SU-DHL-6 (cell line): Measurements from ENCODE around the gene CDKAL1.

Source experiments
- H2AFZ ChIP-seq: fragments of 200-600 bp; sonication (generic); 2 replicates; pipeline ENCODE4 v1.6.1; 2014; ENCODE audit warnings: low read depth, mild to moderate bottlenecking, moderate library complexity, mixed read lengths, antibody characterized with exemption, low read length; ENCODE audit not compliant: severe bottlenecking
- H3F3A ChIP-seq: fragments of 200-600 bp; shearing (Covaris generic); 2 replicates; pipeline ENCODE4 v1.6.0; 2016; ENCODE audit warnings: antibody characterized with exemption, mild to moderate bottlenecking; ENCODE audit not compliant: insufficient read depth
- H3K27ac ChIP-seq: fragments of 200-600 bp; sonication (generic); 2 replicates; pipeline ENCODE4 v1.5.1; 2016; ENCODE audit warnings: low read depth, mild to moderate bottlenecking, low read length, moderate library complexity, mixed read lengths
- H3K27me3 ChIP-seq: fragments of 200-600 bp; sonication (generic), shearing (Covaris generic); 2 replicates; pipeline ENCODE4 v1.6.0; 2014; ENCODE audit warnings: mild to moderate bottlenecking, low read length
- H3K36me3 ChIP-seq: fragments of 200-600 bp; sonication (generic); 2 replicates; pipeline ENCODE4 v1.6.1; 2014; ENCODE audit warnings: mild to moderate bottlenecking, low read length, mixed read lengths
- H3K4me2 ChIP-seq: fragments of 300-600, 200-600 bp; shearing (Covaris generic), sonication (generic); 2 replicates; pipeline ENCODE4 v1.6.0; 2014; ENCODE audit warnings: low read length, low read depth, mild to moderate bottlenecking; ENCODE audit not compliant: poor library complexity, severe bottlenecking
- H3K4me3 ChIP-seq: fragments of 200-600 bp; sonication (generic); 2 replicates; pipeline ENCODE4 v1.5.1; 2014; ENCODE audit warnings: antibody characterized with exemption, low read length, mild to moderate bottlenecking, mixed read lengths; ENCODE audit not compliant: insufficient read depth, poor library complexity, severe bottlenecking
- H3K79me2 ChIP-seq: fragments of 200-600 bp; sonication (generic); 2 replicates; pipeline ENCODE4 v1.6.1; 2014; ENCODE audit warnings: mild to moderate bottlenecking, low read length, moderate library complexity; ENCODE audit not compliant: insufficient read depth
- H3K9ac ChIP-seq: fragments of 200-600 bp; sonication (generic); 2 replicates; pipeline ENCODE4 v1.7.0; 2014; ENCODE audit warnings: mild to moderate bottlenecking, low read length
- H3K9me2 ChIP-seq: fragments of 200-600 bp; sonication (generic); replicated peaks from 2 replicates; pipeline ENCODE4 v1.6.1; 2014; ENCODE audit warnings: low read length; ENCODE audit not compliant: insufficient read depth
- H3K9me3 ChIP-seq: fragments of 200-600 bp; sonication (generic); 2 replicates; pipeline ENCODE4 v1.6.1; 2014; ENCODE audit warnings: low read length, mixed read lengths; ENCODE audit not compliant: insufficient read depth
- H4K20me1 ChIP-seq: fragments of 200-600 bp; sonication (generic); 2 replicates; pipeline ENCODE4 v1.6.1; 2014; ENCODE audit warnings: low read depth, mild to moderate bottlenecking, antibody characterized with exemption, low read length, moderate library complexity, mixed read lengths
- EZH2phosphoT487 ChIP-seq: fragments of 200-600 bp; sonication (generic), shearing (Covaris generic); conservative IDR thresholded peaks from 2 replicates; pipeline ENCODE4 v1.6.1; 2018; ENCODE audit warnings: mild to moderate bottlenecking, antibody characterized with exemption, low read length, moderate library complexity, mixed read lengths
- TF ChIP-seq, protein P1 (sequence below): fragments of 200-600 bp; sonication (generic); IDR thresholded peaks from one replicate; pipeline ENCODE4 v1.5.1; 2017; ENCODE audit warnings: antibody characterized with exemption, mild to moderate bottlenecking, low read length, moderate library complexity; ENCODE audit not compliant: insufficient read depth, poor library complexity, severe bottlenecking

The CDKAL1 gene

DNA sequence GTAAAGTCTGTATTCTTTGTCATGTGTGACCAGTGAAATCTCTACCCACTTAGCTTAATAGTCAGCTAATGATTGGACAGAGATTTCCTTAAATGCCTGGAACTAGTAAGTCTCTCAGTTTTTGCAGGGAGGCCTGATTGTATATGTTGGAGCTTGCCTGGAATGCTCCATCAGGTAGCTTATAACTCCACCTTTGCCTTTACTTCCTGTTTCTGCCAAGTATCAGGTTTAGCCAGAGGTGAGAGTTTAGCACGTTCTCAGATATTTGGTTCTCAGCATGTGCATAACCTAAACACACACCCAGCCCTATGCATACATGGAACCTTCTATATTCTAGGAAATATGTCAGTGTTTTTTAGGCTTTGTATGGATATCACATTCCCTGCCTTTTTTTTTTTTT, 435.3 kb downstream of the CDKAL1 start:
- H3K27ac ChIP-seq = no peak overlapping the region
- no peaks in the 10 kb centered on the region for H4K20me1 ChIP-seq
- no peaks in the 10 kb centered on the region for H3K79me2 ChIP-seq
- H3K9me3 ChIP-seq = no peaks in the 10 kb centered on the region
- no peaks in the 10 kb centered on the region for H3K27me3 ChIP-seq
- H3K9me2 ChIP-seq = no peaks in the 10 kb centered on the region
- TF ChIP-seq, protein P1, sequence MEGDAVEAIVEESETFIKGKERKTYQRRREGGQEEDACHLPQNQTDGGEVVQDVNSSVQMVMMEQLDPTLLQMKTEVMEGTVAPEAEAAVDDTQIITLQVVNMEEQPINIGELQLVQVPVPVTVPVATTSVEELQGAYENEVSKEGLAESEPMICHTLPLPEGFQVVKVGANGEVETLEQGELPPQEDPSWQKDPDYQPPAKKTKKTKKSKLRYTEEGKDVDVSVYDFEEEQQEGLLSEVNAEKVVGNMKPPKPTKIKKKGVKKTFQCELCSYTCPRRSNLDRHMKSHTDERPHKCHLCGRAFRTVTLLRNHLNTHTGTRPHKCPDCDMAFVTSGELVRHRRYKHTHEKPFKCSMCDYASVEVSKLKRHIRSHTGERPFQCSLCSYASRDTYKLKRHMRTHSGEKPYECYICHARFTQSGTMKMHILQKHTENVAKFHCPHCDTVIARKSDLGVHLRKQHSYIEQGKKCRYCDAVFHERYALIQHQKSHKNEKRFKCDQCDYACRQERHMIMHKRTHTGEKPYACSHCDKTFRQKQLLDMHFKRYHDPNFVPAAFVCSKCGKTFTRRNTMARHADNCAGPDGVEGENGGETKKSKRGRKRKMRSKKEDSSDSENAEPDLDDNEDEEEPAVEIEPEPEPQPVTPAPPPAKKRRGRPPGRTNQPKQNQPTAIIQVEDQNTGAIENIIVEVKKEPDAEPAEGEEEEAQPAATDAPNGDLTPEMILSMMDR = no peak
- H3K4me2 ChIP-seq = no peak overlapping the region
- H3F3A ChIP-seq = no peaks in the 10 kb centered on the region
- H3K36me3 ChIP-seq = no peaks in the 10 kb centered on the region
- H3K4me3 ChIP-seq = no peak overlapping the region
- no peak overlapping the region for H3K9ac ChIP-seq
- H2AFZ ChIP-seq = no peak overlapping the region

DNA sequence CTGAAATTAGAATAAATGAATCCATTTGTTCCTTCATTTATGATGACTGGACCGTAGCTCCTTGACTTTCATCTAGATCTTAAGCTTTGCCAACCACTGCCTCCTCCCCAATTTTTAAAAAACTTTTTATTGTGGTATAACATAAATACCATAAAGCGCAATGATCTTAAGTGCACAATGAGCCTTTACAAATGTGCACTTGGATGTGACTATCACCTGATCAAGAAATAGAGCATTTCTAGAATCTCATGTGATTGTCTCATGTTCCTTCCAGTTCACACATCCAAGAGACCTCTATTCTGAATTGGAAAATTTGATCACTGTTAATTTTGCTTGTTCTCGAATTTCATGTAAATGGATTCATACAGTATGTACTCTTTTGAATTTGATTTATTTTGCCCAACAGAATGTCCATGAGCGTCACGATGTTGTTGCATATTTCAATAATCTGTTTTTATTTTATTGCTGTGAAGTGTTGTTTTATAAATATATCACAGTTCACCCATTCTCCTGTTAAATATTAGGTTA, 442.2 kb downstream of the CDKAL1 start:
- no peaks in the 10 kb centered on the region for H3K9me2 ChIP-seq
- no peaks in the 10 kb centered on the region for H3K36me3 ChIP-seq
- TF ChIP-seq, protein P1 = no peak
- TF ChIP-seq EZH2phosphoT487 = no peak
- H3K27ac ChIP-seq = no peak overlapping the region
- H3K4me3 ChIP-seq = no peak overlapping the region
- H3K4me2 ChIP-seq = no peak overlapping the region
- H3K79me2 ChIP-seq = no peaks in the 10 kb centered on the region
- no peaks in the 10 kb centered on the region for H4K20me1 ChIP-seq
- H2AFZ ChIP-seq = no peak overlapping the region
- H3K27me3 ChIP-seq = no peaks in the 10 kb centered on the region
- H3K9ac ChIP-seq = no peak overlapping the region
- no peaks in the 10 kb centered on the region for H3F3A ChIP-seq
- H3K9me3 ChIP-seq = no peaks in the 10 kb centered on the region

DNA sequence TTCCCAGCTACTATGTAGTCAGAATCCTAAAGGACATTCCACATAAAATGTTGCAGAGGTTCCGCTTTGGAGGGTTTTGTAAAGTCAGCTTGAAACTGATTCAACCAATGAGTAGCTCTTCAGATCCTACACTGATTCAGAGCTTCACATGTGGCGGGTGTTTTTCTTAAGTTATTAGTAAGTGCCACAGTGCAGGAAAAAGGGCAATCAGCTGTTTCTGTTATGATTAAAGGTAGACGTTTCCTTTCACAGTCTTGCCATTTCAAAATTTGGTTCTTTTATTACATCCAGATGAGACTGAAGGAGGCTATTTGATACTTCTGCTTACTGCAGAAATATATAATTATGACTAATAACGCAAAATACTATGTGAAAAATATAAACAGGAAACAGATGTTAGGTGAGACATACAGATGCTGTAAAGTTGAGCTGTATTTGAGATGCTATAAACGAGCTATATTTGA, 443.9 kb downstream of the CDKAL1 start:
- no peaks in the 10 kb centered on the region for H3K79me2 ChIP-seq
- no peak overlapping the region for H3K9ac ChIP-seq
- no peaks in the 10 kb centered on the region for H3K36me3 ChIP-seq
- no peaks in the 10 kb centered on the region for H3K9me2 ChIP-seq
- no peak overlapping the region for H3K4me3 ChIP-seq
- no peak for TF ChIP-seq EZH2phosphoT487
- TF ChIP-seq, protein P1 = no peak
- H3K27ac ChIP-seq = no peak overlapping the region
- H3K4me2 ChIP-seq = no peak overlapping the region
- H3K27me3 ChIP-seq = no peaks in the 10 kb centered on the region
- H4K20me1 ChIP-seq = no peaks in the 10 kb centered on the region
- H2AFZ ChIP-seq = no peak overlapping the region
- no peaks in the 10 kb centered on the region for H3K9me3 ChIP-seq
- H3F3A ChIP-seq = no peaks in the 10 kb centered on the region
